HepG2 (cell line): ENCODE data around the gene TPRA1. TPM values are rescaled to one million over a fixed set of nuclear protein-coding genes. Genes with fewer than 3 reads are reported as not detected.

Experiments used
- ATAC-seq: fragments of 200-7000 bp; cut with Tn5 transposase; 3 replicates; pipeline ENCODE4 v1.9.1; 2020; ENCODE audit warnings: mild to moderate bottlenecking, moderate library complexity
- BruUV-seq: library from RNA; stranded (reverse); fragments of 400-500 nt; replicated peaks from 2 replicates; lab custom pipeline; 2021; lab: Mats Ljungman, UMichigan
- CTCF ChIA-PET: fragments of 300-600 bp; formaldehyde crosslinking; extraction: SDS; loops from one replicate; lab custom pipeline; 2021; ENCODE audit warnings: low total read pairs, inconsistent platforms, low intra/inter-chr PET ratio; lab: Yijun Ruan, JAX
- POLR2A ChIA-PET: fragments of 350-600 bp; sonication (Branson Sonifier 250); formaldehyde crosslinking; loops from one replicate; lab custom pipeline; 2020; ENCODE audit warnings: antibody characterized with exemption, inconsistent platforms; lab: Yijun Ruan, JAX
- DNase-seq: peaks from one replicate; pipeline ENCODE4 v3.0.0-alpha.2; 2015; ENCODE audit warnings: low spot score
- FAIRE-seq: peaks from 3 replicates; lab custom pipeline; 2011; peaks lifted over from hg19 to GRCh38; lab: Jason Lieb, UNC
- H2AFZ ChIP-seq: one replicate; pipeline ENCODE4 v1.6.1; 2011; ENCODE audit warnings: low read length, inconsistent platforms
- H3K27ac ChIP-seq: fragments of 300-600 bp; 3 replicates; pipeline ENCODE4 v1.8.0; 2011; ENCODE audit warnings: mixed run types, mild to moderate bottlenecking, mixed read lengths, low read length, inconsistent platforms; ENCODE audit not compliant: insufficient read depth; ENCODE audit errors: extremely low read length
- H3K27me3 ChIP-seq, 2 experiments: fragments of 200-600 bp in 1 of 2; 2 replicates in 1 of 2; 3 replicates in 1 of 2; pipeline versions ENCODE4 v1.6.0 to v1.8.0; 2011; ENCODE audit warnings: low read length in 2 of 2, mild to moderate bottlenecking in 2 of 2, moderate library complexity in 2 of 2, inconsistent platforms in 1 of 2; ENCODE audit not compliant: insufficient read depth in 2 of 2, control insufficient read depth in 1 of 2
- H3K36me3 ChIP-seq, 2 experiments: fragments of 200-600 bp in 1 of 2; replicated peaks in 1 of 2; 2 replicates in 1 of 2; 3 replicates in 1 of 2; pipeline versions ENCODE4 v1.5.1 to v1.8.0; 2011; ENCODE audit warnings: low read length in 2 of 2, inconsistent platforms in 1 of 2; ENCODE audit not compliant: insufficient read depth in 2 of 2, control insufficient read depth in 1 of 2
- H3K4me1 ChIP-seq: 2 replicates; pipeline ENCODE4 v1.5.1; 2012; ENCODE audit warnings: low read length, inconsistent platforms; ENCODE audit not compliant: insufficient read depth
- H3K4me2 ChIP-seq: 2 replicates; pipeline ENCODE4 v1.6.0; 2011; ENCODE audit warnings: low read depth, low read length, inconsistent platforms
- H3K4me3 ChIP-seq, 3 experiments: fragments of 200-600 bp in 1 of 3; sonication (generic), shearing (Covaris generic) in 1 of 3; replicated peaks in 1 of 3; 2 replicates each; pipeline ENCODE4 v1.5.1; 2011 to 2016; ENCODE audit warnings: low read length in 3 of 3, inconsistent platforms in 2 of 3, low read depth in 2 of 3, mild to moderate bottlenecking in 2 of 3, control low read depth in 1 of 3, mixed read lengths in 1 of 3; ENCODE audit not compliant: insufficient read depth in 1 of 3
- H3K79me2 ChIP-seq: one replicate; pipeline ENCODE4 v1.6.1; 2011; ENCODE audit warnings: low read length, inconsistent platforms; ENCODE audit not compliant: insufficient read depth
- H3K9ac ChIP-seq: 2 replicates; pipeline ENCODE4 v1.6.0; 2011; ENCODE audit warnings: mild to moderate bottlenecking, low read depth, low read length, inconsistent platforms; ENCODE audit not compliant: insufficient read depth
- H3K9me3 ChIP-seq: 2 replicates; pipeline ENCODE4 v1.5.1; 2012; ENCODE audit warnings: mild to moderate bottlenecking, low read length
- H4K20me1 ChIP-seq: 2 replicates; pipeline ENCODE4 v1.6.0; 2011; ENCODE audit warnings: inconsistent platforms, mild to moderate bottlenecking, low read length, moderate library complexity; ENCODE audit not compliant: insufficient read depth
- NKX3-1 ChIP-seq: sonication (generic); formaldehyde crosslinking; IDR thresholded peaks from 2 replicates; pipeline ENCODE4 v1.5.0; 2020; ENCODE audit warnings: missing genetic modification reagents
- RFX3 ChIP-seq: IDR thresholded peaks from 2 replicates; pipeline ENCODE4 v1.6.1; 2016; ENCODE audit warnings: missing biosample characterization, missing genetic modification reagents
- SNRNP70 ChIP-seq: fragments of 200-400 bp; formaldehyde crosslinking; IDR thresholded peaks from 2 replicates; pipeline ENCODE4 v1.6.1; 2017; ENCODE audit warnings: mild to moderate bottlenecking, low read depth, low read length, moderate library complexity
- TFAP4 ChIP-seq: sonication (generic); IDR thresholded peaks from 2 replicates; pipeline ENCODE4 v1.6.1; 2016; ENCODE audit warnings: low read depth, borderline replicate concordance
- ZC3H13 ChIP-seq: sonication (generic); formaldehyde crosslinking; IDR thresholded peaks from 2 replicates; pipeline ENCODE4 v1.8.1; 2023; ENCODE audit warnings: mild to moderate bottlenecking, missing genetic modification reagents, moderate library complexity
- ZFP36L1 ChIP-seq: sonication (generic); formaldehyde crosslinking; IDR thresholded peaks from 2 replicates; pipeline ENCODE4 v1.8.0; 2022; ENCODE audit warnings: mild to moderate bottlenecking, missing genetic modification reagents, moderate library complexity
- ZNF318 ChIP-seq: sonication (generic); formaldehyde crosslinking; IDR thresholded peaks from 2 replicates; pipeline ENCODE4 v1.4.0; 2020; ENCODE audit warnings: mild to moderate bottlenecking, missing genetic modification reagents
- ZNF414 ChIP-seq: sonication (generic); formaldehyde crosslinking; IDR thresholded peaks from 2 replicates; pipeline ENCODE4 v1.5.0; 2020; ENCODE audit warnings: missing genetic modification reagents
- ZNF740 ChIP-seq: sonication (generic); formaldehyde crosslinking; IDR thresholded peaks from 2 replicates; pipeline ENCODE4 v1.4.0; 2020; ENCODE audit warnings: missing genetic modification reagents
- ZNF768 ChIP-seq: sonication (generic); formaldehyde crosslinking; IDR thresholded peaks from 2 replicates; pipeline ENCODE4 v1.4.0; 2020; ENCODE audit warnings: missing genetic modification reagents
- WGBS: methylation state at CpG from one replicate; pipeline ENCODE4 v1.1.6; 2017; ENCODE audit warnings: low lambda C conversion rate; 5-methylcytosine and 5-hydroxymethylcytosine counted together
- in situ Hi-C: cut with HindIII; loops from 2 replicates; pipeline ENCODE4 v1.10.0; 2017; ENCODE audit warnings: low pct_unique_long_range_greater_than_20kb; ENCODE audit not compliant: extremely low pct_ligation_motif_present
- intact Hi-C: fragments of 100-400 bp; cut with micrococcal nuclease; formaldehyde crosslinking; loops from one replicate; pipeline ENCODE4 v1.10.0; 2022; ENCODE audit not compliant: unreplicated experiment
- polyA plus RNA-seq, 8 experiments: library from polyadenylated mRNA; depleted of rRNA in 3 of 8; stranded (reverse) in 7 of 8; unstranded in 1 of 8; fragments of >200 nt; fragmentation: Illumina TruSeq in 4 of 8; extraction: Trizol in 4 of 8; gene quantifications; 2 replicates each; pipeline versions ENCODE4 v1.2.1 to v1.2.3, GENCODE V29; 2011 to 2016; ENCODE audit warnings: low read depth in 4 of 8, missing spikeins in 1 of 8, mixed read lengths in 1 of 8; ENCODE audit not compliant: insufficient read depth in 1 of 8
- total RNA-seq, 5 experiments: library from RNA; depleted of rRNA; stranded (reverse); fragments of >200 nt; fragmentation: Illumina TruSeq; extraction: Trizol; gene quantifications; 2 replicates each; pipeline ENCODE4 v1.2.3, GENCODE V29; 2016; ENCODE audit warnings: low read depth in 1 of 5

The TPRA1 gene
- total and polyA plus RNA-seq, 2 of the 13 experiments (the other 11 are each of a cell fraction or from before 2014, with no cell fraction given) = 25.4 to 25.8 TPM

GRCh38 chr3:127598841-127599570, 8.5 kb upstream of the TPRA1 start:
- H2AFZ ChIP-seq = no peak overlapping the region
- ChIA-PET POLR2A (interaction anchor here (1.3 to 2.0 kb wide), 4 partner anchors 8 to 37 kb away, joined by 3 to 15 read pairs (median 4); no protein-coding TSS in a partner anchor), CTCF (no interaction called here)
- H3K27ac ChIP-seq = peak overlapping the region; percentile 89
- in situ Hi-C loops (no loop called here), intact Hi-C loops (loop anchor here (1.0 to 10.0 kb wide), 2 partner anchors 30 to 96 kb away; partner anchors contain the start of gene PODXL2)
- FAIRE-seq (peak; percentile 23), ATAC-seq (no peak), DNase-seq (peak; percentile 35)
- BruUV-seq = no TSS peak
- H3K4me2 ChIP-seq = peak overlapping the region; percentile 97
- H3K4me3 ChIP-seq = peak overlapping the region; percentile 66 to 79 (median 73)
- peaks cover 0 to 20% of the 10 kb centered on the region in 2 experiments; a peak in 2 of 5 replicates for H3K36me3 ChIP-seq
- no peaks in the 10 kb centered on the region for H3K9me3 ChIP-seq
- H4K20me1 ChIP-seq = no peaks in the 10 kb centered on the region
- peak overlapping the region; percentile 93 for H3K9ac ChIP-seq
- peaks cover 32% of the 10 kb centered on the region for H3K79me2 ChIP-seq
- no peaks in the 10 kb centered on the region for H3K27me3 ChIP-seq
- peaks cover 56% of the 10 kb centered on the region for H3K4me1 ChIP-seq
- 56% methylated on average over 7 of the region's 14 CpGs for WGBS
- TF ChIP-seq ZNF740 (CRISPR knock-in tag) (no peak), TFAP4 (peak; percentile 63; the same call in 1 of the 2 replicates), ZNF414 (0 out of 2 replicates have a peak, but pooled peaks have one; percentile 4), SNRNP70 (no peak), ZNF318 (CRISPR knock-in tag) (no peak), ZFP36L1 (CRISPR knock-in tag) (no peak), ZNF768 (CRISPR knock-in tag) (peak; percentile 27; the same call in 1 of the 2 replicates), ZC3H13 (0 out of 2 replicates have a peak, but pooled peaks have one; percentile 60), RFX3 (CRISPR knock-in tag) (no peak), NKX3-1 (CRISPR knock-in tag) (no peak)
